ENCODE results near the gene SMPD3. TPM values are rescaled to one million over a fixed set of nuclear protein-coding genes. Genes with fewer than 3 reads are reported as not detected.
A peak's percentile ranks its signal among the peaks of the same experiment; 100 is the strongest.
"Not testable (repeated sequence)": the region's sequence is repeated elsewhere in the genome, so short reads cannot be mapped to it uniquely, and the experiment has no call there.

Gene SMPD3
- not detected for total RNA-seq
- long read RNA-seq, partial matches to known transcripts: 0 of 1 reads
- long read RNA-seq, other reads (novel, unspliced or antisense): 1 of 1 reads

GRCh38 chr16:68448360-68448970 is at the start of gene SMPD3:
TSS of gene SMPD3 (minus strand) at chr16:68448508. CDS start at chr16:68372181, 76,327 bp downstream.
- intact Hi-C loops (cut with DNase I): no loop called here
- DNase-seq (ENCODE audit: low spot score): peak; percentile 98

GRCh38 chr16:68496689-68497088 is 48.4 kb upstream of the SMPD3 start:
- intact Hi-C loops (cut with DNase I): no loop called here
- no peak for DNase-seq (ENCODE audit: low spot score)

- intact Hi-C loops (cut with DNase I); DNase-seq (ENCODE audit: low spot score): not testable (repeated sequence)
Observed at GRCh38 chr16:68494261-68494660, 46.0 kb upstream of the SMPD3 start.

GRCh38 chr16:68493412-68494070 is 45.2 kb upstream of the SMPD3 start:
- no peak for DNase-seq (ENCODE audit: low spot score)
- intact Hi-C loops (cut with DNase I): no loop called here

- intact Hi-C loops (cut with DNase I): no loop called here
- no peak for DNase-seq (ENCODE audit: low spot score)
Observed at GRCh38 chr16:68492543-68493411, 44.5 kb upstream of the SMPD3 start.

- no peak for DNase-seq (ENCODE audit: low spot score)
- intact Hi-C loops (cut with DNase I): no loop called here
Observed at GRCh38 chr16:68492151-68492542, 43.8 kb upstream of the SMPD3 start.

GRCh38 chr16:68491576-68491950 is 43.3 kb upstream of the SMPD3 start:
- DNase-seq (ENCODE audit: low spot score): no peak
- intact Hi-C loops (cut with DNase I): no loop called here

- DNase-seq (ENCODE audit: low spot score): no peak
- intact Hi-C loops (cut with DNase I): no loop called here
Observed at GRCh38 chr16:68490829-68491575, 42.7 kb upstream of the SMPD3 start.

GRCh38 chr16:68490358-68490757 is 42.0 kb upstream of the SMPD3 start:
- no peak for DNase-seq (ENCODE audit: low spot score)
- intact Hi-C loops (cut with DNase I): no loop called here

- DNase-seq (ENCODE audit: low spot score): no peak
- intact Hi-C loops (cut with DNase I): no loop called here
Observed at GRCh38 chr16:68488554-68488953, 40.2 kb upstream of the SMPD3 start.

- intact Hi-C loops (cut with DNase I): no loop called here
- no peak for DNase-seq (ENCODE audit: low spot score)
Observed at GRCh38 chr16:68487669-68488068, 39.4 kb upstream of the SMPD3 start.

GRCh38 chr16:68487203-68487514 is 38.9 kb upstream of the SMPD3 start:
- intact Hi-C loops (cut with DNase I): no loop called here
- DNase-seq (ENCODE audit: low spot score): no peak

- intact Hi-C loops (cut with DNase I): no loop called here
- DNase-seq (ENCODE audit: low spot score): no peak
Observed at GRCh38 chr16:68486502-68487202, 38.3 kb upstream of the SMPD3 start.

GRCh38 chr16:68481636-68482035 is 33.3 kb upstream of the SMPD3 start:
- intact Hi-C loops (cut with DNase I): no loop called here
- no peak for DNase-seq (ENCODE audit: low spot score)

GRCh38 chr16:68480084-68480995 is 32.0 kb upstream of the SMPD3 start:
- intact Hi-C loops (cut with DNase I): no loop called here
- no peak for DNase-seq (ENCODE audit: low spot score)

GRCh38 chr16:68479271-68479670 is 31.0 kb upstream of the SMPD3 start:
- intact Hi-C loops (cut with DNase I): no loop called here
- no peak for DNase-seq (ENCODE audit: low spot score)

- intact Hi-C loops (cut with DNase I): no loop called here
- no peak for DNase-seq (ENCODE audit: low spot score)
Observed at GRCh38 chr16:68478526-68479250, 30.4 kb upstream of the SMPD3 start.

GRCh38 chr16:68475071-68475470 is 26.8 kb upstream of the SMPD3 start:
- DNase-seq (ENCODE audit: low spot score): no peak
- intact Hi-C loops (cut with DNase I): no loop called here

Data from cardiac septum (tissue), 1 donor.